ENCODE measurements around the gene CLBA1.

GRCh38 chr14:105005329-105005928, 19.8 kb downstream of the CLBA1 start:
- TF ChIP-seq, protein P1, sequence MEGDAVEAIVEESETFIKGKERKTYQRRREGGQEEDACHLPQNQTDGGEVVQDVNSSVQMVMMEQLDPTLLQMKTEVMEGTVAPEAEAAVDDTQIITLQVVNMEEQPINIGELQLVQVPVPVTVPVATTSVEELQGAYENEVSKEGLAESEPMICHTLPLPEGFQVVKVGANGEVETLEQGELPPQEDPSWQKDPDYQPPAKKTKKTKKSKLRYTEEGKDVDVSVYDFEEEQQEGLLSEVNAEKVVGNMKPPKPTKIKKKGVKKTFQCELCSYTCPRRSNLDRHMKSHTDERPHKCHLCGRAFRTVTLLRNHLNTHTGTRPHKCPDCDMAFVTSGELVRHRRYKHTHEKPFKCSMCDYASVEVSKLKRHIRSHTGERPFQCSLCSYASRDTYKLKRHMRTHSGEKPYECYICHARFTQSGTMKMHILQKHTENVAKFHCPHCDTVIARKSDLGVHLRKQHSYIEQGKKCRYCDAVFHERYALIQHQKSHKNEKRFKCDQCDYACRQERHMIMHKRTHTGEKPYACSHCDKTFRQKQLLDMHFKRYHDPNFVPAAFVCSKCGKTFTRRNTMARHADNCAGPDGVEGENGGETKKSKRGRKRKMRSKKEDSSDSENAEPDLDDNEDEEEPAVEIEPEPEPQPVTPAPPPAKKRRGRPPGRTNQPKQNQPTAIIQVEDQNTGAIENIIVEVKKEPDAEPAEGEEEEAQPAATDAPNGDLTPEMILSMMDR (IDR thresholded peaks at IDR 0.05), result no peak
- no peak for TF ChIP-seq POLR2A (IDR thresholded peaks at IDR 0.05)

Data from testis (tissue), 2 donors.